Kidney (tissue), 14 donors: ENCODE results near the gene ACKR2. TPM values are rescaled to one million over a fixed set of nuclear protein-coding genes. Genes with fewer than 3 reads are reported as not detected.

Source experiments
- DNase-seq, 5 donors: peaks; one replicate each; pipeline ENCODE4 v3.0.0-alpha.2; 2013 to 2020
- FAIRE-seq: peaks from 2 replicates; lab custom pipeline; 2012; peaks lifted over from hg19 to GRCh38; lab: Jason Lieb, UNC
- H3K27ac ChIP-seq, 2 donors: one replicate each; pipeline ENCODE4 v1.7.0; 2013; ENCODE audit warnings: low read depth in 2 of 2, low read length in 2 of 2, inconsistent platforms in 1 of 2
- H3K27me3 ChIP-seq: one replicate; pipeline ENCODE4 v1.7.1; 2013; ENCODE audit warnings: low read length, inconsistent platforms; ENCODE audit not compliant: control insufficient read depth, insufficient read depth
- H3K36me3 ChIP-seq, 3 donors: one replicate each; pipeline versions ENCODE4 v1.7.0 to v1.7.1; 2013; ENCODE audit warnings: low read length in 3 of 3, control low read depth in 1 of 3, inconsistent platforms in 1 of 3; ENCODE audit not compliant: insufficient read depth in 3 of 3, control insufficient read depth in 2 of 3
- H3K4me1 ChIP-seq, 3 donors: one replicate each; pipeline versions ENCODE4 v1.7.0 to v1.7.1; 2013; ENCODE audit warnings: low read length in 3 of 3, inconsistent platforms in 1 of 3, low read depth in 1 of 3; ENCODE audit not compliant: control insufficient read depth in 2 of 3, insufficient read depth in 2 of 3
- H3K4me3 ChIP-seq, 3 donors: one replicate each; pipeline versions ENCODE4 v1.7.0 to v1.8.1; 2013; ENCODE audit warnings: low read length in 3 of 3, control low read depth in 1 of 3, inconsistent platforms in 1 of 3
- H3K9ac ChIP-seq, 3 donors: one replicate each; pipeline versions ENCODE4 v1.7.0 to v1.7.1; 2013; ENCODE audit warnings: low read length in 3 of 3, control low read depth in 1 of 3, inconsistent platforms in 1 of 3
- H3K9me3 ChIP-seq, 3 donors: one replicate each; pipeline versions ENCODE4 v1.7.0 to v1.7.1; 2013; ENCODE audit warnings: low read length in 3 of 3, control low read depth in 1 of 3, inconsistent platforms in 1 of 3; ENCODE audit not compliant: control insufficient read depth in 2 of 3, insufficient read depth in 1 of 3
- CTCF ChIP-seq: IDR thresholded peaks from 3 replicates; pipeline ENCODE4 v1.5.1; 2012; ENCODE audit warnings: mild to moderate bottlenecking, moderate library complexity, borderline replicate concordance; ENCODE audit not compliant: insufficient read depth; ENCODE audit errors: extremely low read depth
- intact Hi-C: fragments of 100-400 bp; cut with DNase I; formaldehyde crosslinking; loops from one replicate; pipeline ENCODE4 v1.11.1; 2022
- polyA plus RNA-seq: library from polyadenylated mRNA; stranded (reverse); fragments of 350-450 nt; fragmentation: Illumina TruSeq; extraction: RNeasy Lipid Tissue Mini Kit (QIAGEN cat#74804); gene quantifications from one replicate; pipeline ENCODE4 v1.2.3, GENCODE V29; 2014; ENCODE audit warnings: low read depth, low replicate concordance; ENCODE audit not compliant: insufficient read depth
- total RNA-seq: library from RNA; stranded (reverse); fragmentation: NEBNext Ultra II Directional; extraction: Animal tissue kit (Norgen Biotek cat#: 25700); gene quantifications from one replicate; pipeline ENCODE4 v1.2.1, GENCODE V29; 2021
- donor health status: control.
- donor health status: control.
- donor health status: control.
- donor health status: control.
- donor health status: control.
- donor health status: DM: yes; HTN: yes; CAD: no.
- donor health status: Normal renal cell carcinoma (clear cell type).

ACKR2 gene
- total and polyA plus RNA-seq, 2 donors from 2014 or later: 0.86 to 8.9 TPM

GRCh38 chr3:42892807-42893206 is 83.6 kb downstream of the ACKR2 start:
- no peaks in the 10 kb centered on the region for H3K36me3 ChIP-seq
- H3K27ac ChIP-seq: no peak overlapping the region
- FAIRE-seq (no peak), DNase-seq (no peak)
- no peaks in the 10 kb centered on the region for H3K4me1 ChIP-seq
- H3K9ac ChIP-seq: no peak overlapping the region
- no peaks in the 10 kb centered on the region for H3K9me3 ChIP-seq
- intact Hi-C loops: no loop called here
- no peak overlapping the region for H3K4me3 ChIP-seq
- no peaks in the 10 kb centered on the region for H3K27me3 ChIP-seq
- TF ChIP-seq CTCF: no peak

- Histone ChIP-seq H3K9ac (no peak overlapping the region), H3K4me1 (no peaks in the 10 kb centered on the region), H3K4me3 (no peak overlapping the region), H3K27me3 (no peaks in the 10 kb centered on the region), H3K9me3 (no peaks in the 10 kb centered on the region), H3K27ac (no peak overlapping the region), H3K36me3 (no peaks in the 10 kb centered on the region)
- TF ChIP-seq CTCF: no peak
- intact Hi-C loops: no loop called here
- FAIRE-seq (no peak), DNase-seq (no peak)
Measured at GRCh38 chr3:42894698-42895579, 85.7 kb downstream of the ACKR2 start.

- Histone ChIP-seq H3K9ac (no peak overlapping the region), H3K36me3 (no peaks in the 10 kb centered on the region), H3K27me3 (no peaks in the 10 kb centered on the region), H3K4me3 (no peak overlapping the region), H3K27ac (no peak overlapping the region), H3K4me1 (peaks cover 0 to under 1% (median 0%) of the 10 kb centered on the region in 3 donors), H3K9me3 (no peaks in the 10 kb centered on the region)
- intact Hi-C loops: no loop called here
- FAIRE-seq (no peak), DNase-seq (no peak)
- TF ChIP-seq CTCF: no peak
Measured at GRCh38 chr3:42895580-42895868, 86.3 kb downstream of the ACKR2 start.
